Endometrial microvascular endothelial cells (primary cell): ENCODE data around the gene TMEM80. TPM values are rescaled to one million over a fixed set of nuclear protein-coding genes. Genes with fewer than 3 reads are reported as not detected.
"Not testable (repeated sequence)": the region's sequence is repeated elsewhere in the genome, so short reads cannot be mapped to it uniquely, and the experiment has no call there.

Experiments used
- in situ Hi-C: cut with HindIII; loops from 2 replicates; pipeline ENCODE4 v1.10.0; 2017; ENCODE audit warnings: low sequenced_read_pairs, low pct_unique_long_range_greater_than_20kb; ENCODE audit errors: inconsistent ontology term
- total RNA-seq: library from RNA; depleted of rRNA; stranded (reverse); fragments of >200 nt; gene quantifications from one replicate; pipeline ENCODE4 v1.2.3, GENCODE V29; 2015; ENCODE audit errors: inconsistent ontology term

Gene TMEM80
- total RNA-seq, 1 donor from 2014 or later, result 29.5 TPM

DNA sequence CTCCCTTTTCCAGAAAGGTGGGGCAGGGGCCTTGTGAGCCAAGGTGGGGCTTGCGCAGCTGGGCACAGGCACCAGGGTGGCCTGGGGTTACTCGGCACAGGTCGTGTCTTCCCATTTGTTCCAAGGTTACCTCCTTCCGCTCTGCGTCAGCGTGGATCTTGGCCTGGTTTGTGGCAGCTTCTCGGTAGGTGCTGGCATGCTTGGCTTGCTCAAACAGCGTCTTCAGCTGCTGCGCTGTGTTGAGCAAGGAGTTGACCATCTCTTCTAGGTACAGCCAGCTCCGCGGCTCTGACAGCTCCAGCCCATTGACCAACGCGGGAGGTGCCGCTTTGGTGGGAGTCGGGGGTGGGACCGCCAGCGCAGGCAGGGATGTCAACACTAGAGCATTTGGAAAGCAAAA, 21.2 kb upstream of the TMEM80 start:
- in situ Hi-C loops, result no loop called here

DNA sequence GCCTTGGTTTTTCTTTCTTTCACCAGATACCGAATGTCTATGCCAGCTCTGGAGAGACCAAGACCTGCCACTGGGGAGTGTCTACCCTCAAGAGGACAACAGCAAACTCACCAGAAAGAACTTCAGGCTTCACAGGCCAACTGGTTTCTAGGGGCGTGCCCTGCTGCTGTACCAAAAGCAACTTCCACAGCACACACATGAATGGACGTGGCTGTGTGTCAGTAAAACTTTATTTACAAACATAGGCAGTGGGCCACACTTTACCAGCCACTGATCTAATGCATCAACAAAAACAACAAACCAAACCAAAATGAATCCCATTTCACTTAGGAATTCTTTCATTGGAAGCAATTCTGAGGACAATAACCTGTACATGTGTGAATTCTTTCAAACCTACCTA, 17.3 kb upstream of the TMEM80 start:
- in situ Hi-C loops, result no loop called here

- in situ Hi-C loops, result no loop called here
Observed at GRCh38 chr11:679271-680207, 16.1 kb upstream of the TMEM80 start.

DNA sequence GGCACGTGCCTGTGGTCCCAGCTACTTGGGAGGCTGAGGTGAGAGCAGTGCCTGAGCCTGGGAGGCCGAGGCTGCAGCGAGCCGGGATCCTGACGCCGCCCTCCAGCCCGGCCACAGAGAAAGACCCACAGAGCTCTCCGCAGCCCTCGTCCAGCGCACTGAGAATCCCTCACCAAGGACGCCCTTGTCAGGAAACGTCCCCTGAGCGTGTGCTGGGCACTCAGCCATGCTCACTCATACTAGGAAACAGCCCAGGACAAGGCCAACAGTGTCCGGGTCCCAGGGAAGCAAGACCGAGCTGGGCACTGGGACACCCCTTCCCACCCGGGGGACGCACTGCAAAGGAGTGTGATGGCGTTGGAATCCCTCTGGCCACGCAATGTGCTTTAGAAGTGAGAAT, 15.1 kb upstream of the TMEM80 start:
- in situ Hi-C loops, result no loop called here

- in situ Hi-C loops, result no loop called here
Observed at GRCh38 chr11:680970-681369, 14.6 kb upstream of the TMEM80 start.

DNA sequence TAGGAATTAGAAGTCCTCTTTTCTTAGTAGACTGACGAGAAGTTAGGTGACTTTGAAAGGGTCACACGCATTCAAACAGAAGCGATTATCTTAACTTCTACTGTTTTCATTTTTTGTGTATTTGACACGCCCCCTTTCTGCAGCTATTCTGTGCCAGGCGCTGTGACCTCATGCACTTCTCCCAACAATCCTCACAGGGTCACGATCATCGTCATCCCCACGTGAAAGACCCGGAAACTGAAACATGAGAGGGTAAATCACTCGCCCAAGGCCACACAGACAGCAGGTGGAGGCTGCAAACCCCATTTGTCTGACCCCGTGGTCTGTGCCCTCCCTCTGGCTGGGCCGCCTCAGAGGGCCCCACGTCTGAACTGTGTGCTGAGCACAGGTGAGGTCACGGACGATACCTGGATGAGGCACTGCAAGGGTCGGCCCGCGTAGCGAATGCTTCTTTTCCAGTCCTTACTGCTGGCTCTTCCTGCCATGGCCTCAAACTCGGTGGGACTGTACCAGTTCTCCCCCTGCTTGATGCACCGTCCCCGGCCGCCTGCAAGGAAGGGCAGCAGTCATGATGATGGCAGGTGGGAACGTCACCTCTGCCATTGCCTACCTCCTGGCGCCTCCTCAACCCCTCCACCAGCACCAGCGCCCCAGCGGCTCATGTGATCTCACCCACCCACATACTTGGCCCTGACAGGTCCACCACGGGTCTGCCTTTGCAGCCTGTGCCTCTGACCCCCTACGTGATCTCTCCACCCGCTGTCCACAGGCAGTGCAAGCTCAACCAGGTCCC, 9.0 kb upstream of the TMEM80 start:
- in situ Hi-C loops, result no loop called here

DNA sequence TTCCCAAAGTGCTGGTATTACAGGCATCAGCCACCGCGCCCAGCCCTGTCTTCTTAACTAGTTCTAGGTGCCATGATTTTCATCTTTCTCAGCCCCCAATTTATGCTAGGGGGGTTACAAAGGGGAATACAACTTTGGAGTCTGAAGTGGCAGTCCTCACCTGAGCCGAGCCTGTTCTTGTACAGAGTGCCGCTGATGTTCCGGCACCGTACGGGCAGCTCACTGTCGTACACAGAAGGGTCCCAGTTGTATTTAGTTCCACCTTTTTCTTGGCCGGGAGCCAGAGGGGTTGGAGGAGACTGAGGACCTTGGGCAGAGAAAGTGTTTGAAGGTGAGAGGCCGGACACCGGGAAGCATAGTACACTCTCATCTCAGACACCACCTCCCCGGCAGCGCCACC, 7.9 kb upstream of the TMEM80 start:
- in situ Hi-C loops, result no loop called here

- in situ Hi-C loops, result no loop called here
Observed at GRCh38 chr11:688681-689080, 6.9 kb upstream of the TMEM80 start.

GRCh38 chr11:689625-690024, 6.0 kb upstream of the TMEM80 start:
- in situ Hi-C loops, result no loop called here

GRCh38 chr11:690244-690643, 5.4 kb upstream of the TMEM80 start:
- in situ Hi-C loops, result not testable (repeated sequence)

GRCh38 chr11:690738-691633, 4.6 kb upstream of the TMEM80 start:
- in situ Hi-C loops, result no loop called here

- in situ Hi-C loops, result no loop called here
Observed at GRCh38 chr11:691710-692590, 3.7 kb upstream of the TMEM80 start.

DNA sequence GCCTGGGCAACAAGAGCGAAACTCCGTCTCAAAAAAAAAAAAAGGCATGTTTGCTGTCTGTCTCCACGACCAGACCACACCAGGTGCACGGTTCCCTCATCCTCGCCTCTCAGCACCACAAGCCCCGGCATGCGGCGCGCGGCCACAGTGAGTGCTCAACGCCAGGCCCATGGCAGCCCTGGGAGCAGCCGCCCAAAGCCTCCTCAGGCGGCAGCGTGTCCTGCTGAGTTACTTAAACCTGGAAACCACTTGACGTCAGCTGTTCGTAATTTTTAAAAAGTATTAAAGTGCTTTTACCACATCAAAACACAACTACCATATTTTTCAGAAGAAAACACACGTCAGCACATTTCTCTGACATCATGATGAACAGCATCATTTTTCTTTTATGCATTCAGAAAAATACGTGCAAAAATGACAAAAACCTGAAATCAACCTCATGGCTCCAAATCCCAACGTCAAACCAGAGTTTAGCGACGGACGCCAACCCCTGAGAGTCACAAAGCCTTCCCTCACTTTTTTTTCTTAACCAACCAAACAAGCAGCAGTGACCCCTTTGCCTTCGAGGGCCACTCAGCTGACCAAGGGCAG, 2.7 kb upstream of the TMEM80 start:
- in situ Hi-C loops, result no loop called here

DNA sequence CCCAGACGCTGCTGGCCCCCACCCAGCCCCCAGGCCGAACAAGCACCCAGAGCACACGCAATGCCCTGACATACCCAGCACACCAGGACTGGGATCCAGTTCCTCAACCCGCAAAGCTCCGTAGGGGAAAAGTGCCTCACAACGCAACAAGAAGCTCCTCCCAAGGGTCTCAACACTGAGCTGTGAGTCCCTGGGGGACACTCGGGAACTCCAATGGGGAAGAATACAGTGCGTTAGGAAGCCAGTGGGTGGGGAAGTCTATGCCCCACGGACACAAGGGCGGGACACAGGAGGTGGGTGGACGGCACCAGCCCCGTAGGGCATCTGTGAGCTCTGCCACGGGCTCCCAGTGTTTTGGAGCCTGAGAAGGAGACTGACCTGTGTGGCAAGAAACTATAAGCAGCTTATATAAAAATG, 2.2 kb upstream of the TMEM80 start:
- in situ Hi-C loops, result no loop called here

- in situ Hi-C loops, result no loop called here
Observed at GRCh38 chr11:693887-694562, 1.6 kb upstream of the TMEM80 start.

DNA sequence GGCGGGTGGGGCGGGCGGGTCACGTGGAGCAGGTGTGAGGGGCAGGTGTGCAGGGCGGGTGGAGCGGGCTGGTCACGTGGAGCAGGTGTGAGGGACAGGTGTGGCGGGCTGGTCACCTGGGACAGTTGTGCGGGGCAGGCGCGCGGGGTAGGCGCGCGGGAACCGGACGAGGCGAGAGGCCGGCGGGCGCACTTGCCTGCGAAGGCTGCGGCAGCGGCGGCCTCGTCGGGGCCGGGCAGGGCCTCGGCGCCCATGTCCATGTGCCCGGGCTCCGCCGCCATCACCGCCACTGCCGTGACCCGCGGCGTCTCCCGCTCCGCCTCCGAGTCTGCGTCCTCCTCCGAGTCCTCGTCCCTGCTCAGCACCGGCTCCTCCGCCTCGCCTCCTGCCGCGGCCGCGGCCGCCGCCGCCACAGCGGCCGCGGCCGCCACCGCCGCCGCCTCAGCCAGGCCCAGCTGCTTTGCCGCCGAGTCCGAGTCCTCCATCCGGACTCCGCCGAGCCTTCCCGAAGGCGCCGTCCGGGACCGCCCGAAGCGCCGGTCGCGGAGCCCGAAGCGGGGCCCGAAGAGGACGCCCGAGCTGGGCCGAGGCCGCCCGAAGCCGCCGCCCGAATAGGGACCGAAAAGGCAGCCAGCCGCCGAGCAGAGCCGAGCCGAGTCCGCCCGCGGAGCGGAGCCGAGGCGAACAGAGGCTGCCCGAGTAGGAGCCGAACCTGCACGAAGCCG, 891 bp upstream of the TMEM80 start, which contains the start of gene DEAF1:
Gene DEAF1, minus strand, starts transcription at position 660 of the 725 bp plus-strand sequence. Its CDS starts 175 bp downstream, at position 485.
- in situ Hi-C loops, result no loop called here

DNA sequence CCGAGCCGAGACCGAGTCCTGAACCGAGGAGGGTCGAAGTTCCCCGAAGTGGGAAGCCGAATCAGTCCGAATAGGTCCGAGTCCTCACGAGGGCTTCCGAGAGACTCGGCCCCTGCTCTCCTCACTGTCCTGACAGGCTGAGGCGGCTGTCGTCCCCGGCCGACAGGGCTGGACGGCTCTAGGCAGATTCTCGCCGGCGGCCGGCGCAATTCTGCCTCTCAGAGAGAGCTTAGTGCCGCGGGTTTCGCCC, 403 bp upstream of the TMEM80 start:
- in situ Hi-C loops, result no loop called here
